HepG2 (cell line): ENCODE measurements around the gene LRBA. TPM values are rescaled to one million over a fixed set of nuclear protein-coding genes. Genes with fewer than 3 reads are reported as not detected.

Source experiments
- ATAC-seq: fragments of 200-7000 bp; cut with Tn5 transposase; 3 replicates; pipeline ENCODE4 v1.9.1; 2020; ENCODE audit warnings: mild to moderate bottlenecking, moderate library complexity
- BruUV-seq: library from RNA; stranded (reverse); fragments of 400-500 nt; replicated peaks from 2 replicates; lab custom pipeline; 2021; lab: Mats Ljungman, UMichigan
- CTCF ChIA-PET: fragments of 300-600 bp; formaldehyde crosslinking; extraction: SDS; loops from one replicate; lab custom pipeline; 2021; ENCODE audit warnings: low total read pairs, inconsistent platforms, low intra/inter-chr PET ratio; lab: Yijun Ruan, JAX
- POLR2A ChIA-PET: fragments of 350-600 bp; sonication (Branson Sonifier 250); formaldehyde crosslinking; loops from one replicate; lab custom pipeline; 2020; ENCODE audit warnings: antibody characterized with exemption, inconsistent platforms; lab: Yijun Ruan, JAX
- DNase-seq: peaks from one replicate; pipeline ENCODE4 v3.0.0-alpha.2; 2015; ENCODE audit warnings: low spot score
- FAIRE-seq: peaks from 3 replicates; lab custom pipeline; 2011; peaks lifted over from hg19 to GRCh38; lab: Jason Lieb, UNC
- H2AFZ ChIP-seq: one replicate; pipeline ENCODE4 v1.6.1; 2011; ENCODE audit warnings: low read length, inconsistent platforms
- H3K27ac ChIP-seq: fragments of 300-600 bp; 3 replicates; pipeline ENCODE4 v1.8.0; 2011; ENCODE audit warnings: mixed run types, mild to moderate bottlenecking, mixed read lengths, low read length, inconsistent platforms; ENCODE audit not compliant: insufficient read depth; ENCODE audit errors: extremely low read length
- H3K27me3 ChIP-seq, 2 experiments: fragments of 200-600 bp in 1 of 2; 2 replicates in 1 of 2; 3 replicates in 1 of 2; pipeline versions ENCODE4 v1.6.0 to v1.8.0; 2011; ENCODE audit warnings: low read length in 2 of 2, mild to moderate bottlenecking in 2 of 2, moderate library complexity in 2 of 2, inconsistent platforms in 1 of 2; ENCODE audit not compliant: insufficient read depth in 2 of 2, control insufficient read depth in 1 of 2
- H3K36me3 ChIP-seq, 2 experiments: fragments of 200-600 bp in 1 of 2; replicated peaks in 1 of 2; 2 replicates in 1 of 2; 3 replicates in 1 of 2; pipeline versions ENCODE4 v1.5.1 to v1.8.0; 2011; ENCODE audit warnings: low read length in 2 of 2, inconsistent platforms in 1 of 2; ENCODE audit not compliant: insufficient read depth in 2 of 2, control insufficient read depth in 1 of 2
- H3K4me1 ChIP-seq: 2 replicates; pipeline ENCODE4 v1.5.1; 2012; ENCODE audit warnings: low read length, inconsistent platforms; ENCODE audit not compliant: insufficient read depth
- H3K4me2 ChIP-seq: 2 replicates; pipeline ENCODE4 v1.6.0; 2011; ENCODE audit warnings: low read depth, low read length, inconsistent platforms
- H3K4me3 ChIP-seq, 3 experiments: fragments of 200-600 bp in 1 of 3; sonication (generic), shearing (Covaris generic) in 1 of 3; replicated peaks in 1 of 3; 2 replicates each; pipeline ENCODE4 v1.5.1; 2011 to 2016; ENCODE audit warnings: low read length in 3 of 3, inconsistent platforms in 2 of 3, low read depth in 2 of 3, mild to moderate bottlenecking in 2 of 3, control low read depth in 1 of 3, mixed read lengths in 1 of 3; ENCODE audit not compliant: insufficient read depth in 1 of 3
- H3K79me2 ChIP-seq: one replicate; pipeline ENCODE4 v1.6.1; 2011; ENCODE audit warnings: low read length, inconsistent platforms; ENCODE audit not compliant: insufficient read depth
- H3K9ac ChIP-seq: 2 replicates; pipeline ENCODE4 v1.6.0; 2011; ENCODE audit warnings: mild to moderate bottlenecking, low read depth, low read length, inconsistent platforms; ENCODE audit not compliant: insufficient read depth
- H3K9me3 ChIP-seq: 2 replicates; pipeline ENCODE4 v1.5.1; 2012; ENCODE audit warnings: mild to moderate bottlenecking, low read length
- H4K20me1 ChIP-seq: 2 replicates; pipeline ENCODE4 v1.6.0; 2011; ENCODE audit warnings: inconsistent platforms, mild to moderate bottlenecking, low read length, moderate library complexity; ENCODE audit not compliant: insufficient read depth
- AGO1 ChIP-seq: fragments of 200-400 bp; formaldehyde crosslinking; IDR thresholded peaks from 2 replicates; pipeline ENCODE4 v1.6.1; 2017; ENCODE audit warnings: mild to moderate bottlenecking, low read depth, low read length, moderate library complexity; ENCODE audit not compliant: poor library complexity, severe bottlenecking
- ARNT ChIP-seq: fragments of 450-650 bp; IDR thresholded peaks from 2 replicates; pipeline ENCODE4 v1.6.1; 2017
- BORCS8-MEF2B ChIP-seq: sonication (generic); formaldehyde crosslinking; IDR thresholded peaks from 2 replicates; pipeline ENCODE4 v1.8.0; 2022; ENCODE audit warnings: mild to moderate bottlenecking, missing genetic modification reagents
- BRCA1 ChIP-seq: sonication (generic); formaldehyde crosslinking; IDR thresholded peaks from 2 replicates; pipeline ENCODE4 v1.4.0; 2020; ENCODE audit warnings: missing genetic modification reagents
- CBX1 ChIP-seq: IDR thresholded peaks from one replicate; pipeline ENCODE4 v1.6.1; 2016; ENCODE audit warnings: antibody characterized with exemption, low read depth
- ESRRA ChIP-seq: sonication (generic); formaldehyde crosslinking; IDR thresholded peaks from 2 replicates; pipeline ENCODE4 v1.5.1; 2020; ENCODE audit warnings: mild to moderate bottlenecking, low read depth, missing genetic modification reagents
- ETV6 ChIP-seq: sonication (generic); formaldehyde crosslinking; conservative IDR thresholded peaks from 2 replicates; pipeline ENCODE4 v1.4.0; 2020; ENCODE audit warnings: missing genetic modification reagents
- JUND ChIP-seq: sonication (generic); formaldehyde crosslinking; IDR thresholded peaks from 2 replicates; pipeline ENCODE4 v1.8.0; 2022; ENCODE audit warnings: mild to moderate bottlenecking, missing genetic modification reagents
- MIER2 ChIP-seq: IDR thresholded peaks from 2 replicates; pipeline ENCODE4 v1.6.1; 2016; ENCODE audit warnings: missing biosample characterization, missing genetic modification reagents
- TBP ChIP-seq: sonication (generic); formaldehyde crosslinking; IDR thresholded peaks from 2 replicates; pipeline ENCODE4 v1.5.0; 2020; ENCODE audit warnings: missing genetic modification reagents
- WGBS: methylation state at CpG from one replicate; pipeline ENCODE4 v1.1.6; 2017; ENCODE audit warnings: low lambda C conversion rate; 5-methylcytosine and 5-hydroxymethylcytosine counted together
- in situ Hi-C: cut with HindIII; loops from 2 replicates; pipeline ENCODE4 v1.10.0; 2017; ENCODE audit warnings: low pct_unique_long_range_greater_than_20kb; ENCODE audit not compliant: extremely low pct_ligation_motif_present
- intact Hi-C: fragments of 100-400 bp; cut with micrococcal nuclease; formaldehyde crosslinking; loops from one replicate; pipeline ENCODE4 v1.10.0; 2022; ENCODE audit not compliant: unreplicated experiment
- polyA plus RNA-seq, 8 experiments: library from polyadenylated mRNA; depleted of rRNA in 3 of 8; stranded (reverse) in 7 of 8; unstranded in 1 of 8; fragments of >200 nt; fragmentation: Illumina TruSeq in 4 of 8; extraction: Trizol in 4 of 8; gene quantifications; 2 replicates each; pipeline versions ENCODE4 v1.2.1 to v1.2.3, GENCODE V29; 2011 to 2016; ENCODE audit warnings: low read depth in 4 of 8, missing spikeins in 1 of 8, mixed read lengths in 1 of 8; ENCODE audit not compliant: insufficient read depth in 1 of 8
- total RNA-seq, 5 experiments: library from RNA; depleted of rRNA; stranded (reverse); fragments of >200 nt; fragmentation: Illumina TruSeq; extraction: Trizol; gene quantifications; 2 replicates each; pipeline ENCODE4 v1.2.3, GENCODE V29; 2016; ENCODE audit warnings: low read depth in 1 of 5
- TF ChIP-seq, protein P1 (sequence below): sonication (generic); formaldehyde crosslinking; IDR thresholded peaks from 2 replicates; pipeline ENCODE4 v1.5.0; 2020; ENCODE audit warnings: missing genetic modification reagents, mild to moderate bottlenecking, borderline replicate concordance
- TF ChIP-seq, protein P2 (sequence below): sonication (generic); formaldehyde crosslinking; IDR thresholded peaks from 2 replicates; pipeline ENCODE4 v1.4.0; 2020; ENCODE audit warnings: missing genetic modification reagents, mild to moderate bottlenecking, borderline replicate concordance
- TF ChIP-seq, protein P3 (sequence below): sonication (generic); formaldehyde crosslinking; IDR thresholded peaks from 2 replicates; pipeline ENCODE4 v1.5.1; 2020; ENCODE audit warnings: missing genetic modification reagents, mild to moderate bottlenecking, borderline replicate concordance
- TF ChIP-seq, protein P4 (sequence below): sonication (generic); formaldehyde crosslinking; IDR thresholded peaks from 2 replicates; pipeline ENCODE4 v1.4.0; 2020; ENCODE audit warnings: mild to moderate bottlenecking, missing genetic modification reagents, borderline replicate concordance

The LRBA gene
- total and polyA plus RNA-seq, 2 of the 13 experiments (the other 11 are each of a cell fraction or from before 2014, with no cell fraction given), result 21.0 to 37.2 TPM

DNA sequence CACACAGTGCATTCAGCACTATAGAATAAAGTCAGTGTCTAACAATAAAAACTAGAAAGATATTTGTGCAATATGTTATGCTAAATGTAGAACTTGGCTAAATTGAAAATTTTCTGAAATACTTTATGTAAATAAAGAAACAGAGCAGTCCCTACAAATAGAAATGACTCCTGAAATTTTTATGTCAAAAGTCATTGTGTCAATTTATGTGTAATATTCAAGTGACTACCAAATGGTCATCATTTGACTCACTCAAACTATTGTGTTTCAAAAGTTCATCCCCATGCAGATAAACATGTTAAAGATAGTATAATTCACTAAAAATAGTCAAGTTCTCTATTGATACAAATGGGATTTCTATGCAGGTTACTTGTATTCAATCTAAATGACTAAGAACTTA lies 17.9 kb downstream of the LRBA start (continued):
- TF ChIP-seq, protein P1, sequence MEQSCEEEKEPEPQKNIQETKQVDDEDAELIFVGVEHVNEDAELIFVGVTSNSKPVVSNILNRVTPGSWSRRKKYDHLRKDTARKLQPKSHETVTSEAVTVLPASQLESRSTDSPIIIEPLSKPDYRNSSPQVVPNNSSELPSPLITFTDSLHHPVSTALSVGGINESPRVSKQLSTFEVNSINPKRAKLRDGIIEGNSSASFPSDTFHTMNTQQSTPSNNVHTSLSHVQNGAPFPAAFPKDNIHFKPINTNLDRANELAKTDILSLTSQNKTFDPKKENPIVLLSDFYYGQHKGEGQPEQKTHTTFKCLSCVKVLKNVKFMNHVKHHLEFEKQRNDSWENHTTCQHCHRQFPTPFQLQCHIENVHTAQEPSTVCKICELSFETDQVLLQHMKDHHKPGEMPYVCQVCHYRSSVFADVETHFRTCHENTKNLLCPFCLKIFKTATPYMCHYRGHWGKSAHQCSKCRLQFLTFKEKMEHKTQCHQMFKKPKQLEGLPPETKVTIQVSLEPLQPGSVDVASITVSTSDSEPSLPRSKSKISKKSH (CRISPR knock-in tag), result no peak
- TF ChIP-seq, protein P2, sequence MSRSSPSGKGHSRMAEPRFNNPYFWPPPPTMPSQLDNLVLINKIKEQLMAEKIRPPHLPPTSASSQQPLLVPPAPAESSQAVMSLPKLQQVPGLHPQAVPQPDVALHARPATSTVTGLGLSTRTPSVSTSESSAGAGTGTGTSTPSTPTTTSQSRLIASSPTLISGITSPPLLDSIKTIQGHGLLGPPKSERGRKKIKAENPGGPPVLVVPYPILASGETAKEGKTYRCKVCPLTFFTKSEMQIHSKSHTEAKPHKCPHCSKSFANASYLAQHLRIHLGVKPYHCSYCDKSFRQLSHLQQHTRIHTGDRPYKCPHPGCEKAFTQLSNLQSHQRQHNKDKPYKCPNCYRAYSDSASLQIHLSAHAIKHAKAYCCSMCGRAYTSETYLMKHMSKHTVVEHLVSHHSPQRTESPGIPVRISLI, result no peak
- no peak for TF ChIP-seq AGO1
- TF ChIP-seq ARNT, result no peak
- TF ChIP-seq MIER2, result no peak
- no peak for TF ChIP-seq ETV6 (CRISPR knock-in tag)
- TF ChIP-seq TBP (CRISPR knock-in tag), result no peak
- TF ChIP-seq, all 625 proteins: peak for 0

DNA sequence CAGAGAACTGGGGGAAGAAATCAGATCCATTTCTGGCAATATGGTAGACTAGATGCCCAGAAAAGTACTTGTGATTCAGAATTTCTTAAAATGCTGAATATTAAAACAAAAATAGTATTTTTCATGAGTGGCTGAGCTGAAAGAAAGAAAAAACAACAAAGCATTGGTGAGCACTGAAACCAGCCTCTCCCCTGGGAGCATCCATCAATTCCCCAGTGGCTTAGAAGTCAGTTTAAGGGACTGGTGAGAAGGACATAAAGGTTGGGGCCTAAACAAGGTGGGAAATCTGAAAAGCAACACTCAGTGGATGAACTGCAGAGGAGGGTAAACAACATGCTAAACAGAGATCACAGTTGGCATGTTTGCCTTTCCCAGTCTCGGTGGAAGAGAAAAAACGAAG lies 20.4 kb downstream of the LRBA start:
- Histone ChIP-seq H3K4me2 (no peak overlapping the region), H3K27me3 (no peaks in the 10 kb centered on the region), H3K9ac (no peak overlapping the region), H3K36me3 (no peaks in the 10 kb centered on the region), H4K20me1 (no peaks in the 10 kb centered on the region; the same call in 1 of the 2 replicates), H3K79me2 (peaks cover 28% of the 10 kb centered on the region), H3K27ac (no peak overlapping the region), H3K4me3 (no peak overlapping the region), H2AFZ (no peak overlapping the region), H3K9me3 (no peaks in the 10 kb centered on the region), H3K4me1 (peaks cover 16% of the 10 kb centered on the region)
- ATAC-seq, result no peak; the same call in 2 of the 3 replicates
- peak; percentile 18 for FAIRE-seq
- BruUV-seq, result no TSS peak
- ChIA-PET CTCF (no interaction called here), POLR2A (no interaction called here)
- 37% methylated on average over 2 of the region's 2 CpGs for WGBS
- in situ Hi-C loops (no loop called here), intact Hi-C loops (no loop called here)
- DNase-seq, result no peak
- TF ChIP-seq BORCS8-MEF2B (CRISPR knock-in tag) (no peak), CBX1 (no peak), JUND (no peak), BRCA1 (CRISPR knock-in tag) (no peak), ESRRA (CRISPR knock-in tag) (no peak)
- TF ChIP-seq, protein P3, sequence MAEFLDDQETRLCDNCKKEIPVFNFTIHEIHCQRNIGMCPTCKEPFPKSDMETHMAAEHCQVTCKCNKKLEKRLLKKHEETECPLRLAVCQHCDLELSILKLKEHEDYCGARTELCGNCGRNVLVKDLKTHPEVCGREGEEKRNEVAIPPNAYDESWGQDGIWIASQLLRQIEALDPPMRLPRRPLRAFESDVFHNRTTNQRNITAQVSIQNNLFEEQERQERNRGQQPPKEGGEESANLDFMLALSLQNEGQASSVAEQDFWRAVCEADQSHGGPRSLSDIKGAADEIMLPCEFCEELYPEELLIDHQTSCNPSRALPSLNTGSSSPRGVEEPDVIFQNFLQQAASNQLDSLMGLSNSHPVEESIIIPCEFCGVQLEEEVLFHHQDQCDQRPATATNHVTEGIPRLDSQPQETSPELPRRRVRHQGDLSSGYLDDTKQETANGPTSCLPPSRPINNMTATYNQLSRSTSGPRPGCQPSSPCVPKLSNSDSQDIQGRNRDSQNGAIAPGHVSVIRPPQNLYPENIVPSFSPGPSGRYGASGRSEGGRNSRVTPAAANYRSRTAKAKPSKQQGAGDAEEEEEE, result no peak
- TF ChIP-seq, protein P4, sequence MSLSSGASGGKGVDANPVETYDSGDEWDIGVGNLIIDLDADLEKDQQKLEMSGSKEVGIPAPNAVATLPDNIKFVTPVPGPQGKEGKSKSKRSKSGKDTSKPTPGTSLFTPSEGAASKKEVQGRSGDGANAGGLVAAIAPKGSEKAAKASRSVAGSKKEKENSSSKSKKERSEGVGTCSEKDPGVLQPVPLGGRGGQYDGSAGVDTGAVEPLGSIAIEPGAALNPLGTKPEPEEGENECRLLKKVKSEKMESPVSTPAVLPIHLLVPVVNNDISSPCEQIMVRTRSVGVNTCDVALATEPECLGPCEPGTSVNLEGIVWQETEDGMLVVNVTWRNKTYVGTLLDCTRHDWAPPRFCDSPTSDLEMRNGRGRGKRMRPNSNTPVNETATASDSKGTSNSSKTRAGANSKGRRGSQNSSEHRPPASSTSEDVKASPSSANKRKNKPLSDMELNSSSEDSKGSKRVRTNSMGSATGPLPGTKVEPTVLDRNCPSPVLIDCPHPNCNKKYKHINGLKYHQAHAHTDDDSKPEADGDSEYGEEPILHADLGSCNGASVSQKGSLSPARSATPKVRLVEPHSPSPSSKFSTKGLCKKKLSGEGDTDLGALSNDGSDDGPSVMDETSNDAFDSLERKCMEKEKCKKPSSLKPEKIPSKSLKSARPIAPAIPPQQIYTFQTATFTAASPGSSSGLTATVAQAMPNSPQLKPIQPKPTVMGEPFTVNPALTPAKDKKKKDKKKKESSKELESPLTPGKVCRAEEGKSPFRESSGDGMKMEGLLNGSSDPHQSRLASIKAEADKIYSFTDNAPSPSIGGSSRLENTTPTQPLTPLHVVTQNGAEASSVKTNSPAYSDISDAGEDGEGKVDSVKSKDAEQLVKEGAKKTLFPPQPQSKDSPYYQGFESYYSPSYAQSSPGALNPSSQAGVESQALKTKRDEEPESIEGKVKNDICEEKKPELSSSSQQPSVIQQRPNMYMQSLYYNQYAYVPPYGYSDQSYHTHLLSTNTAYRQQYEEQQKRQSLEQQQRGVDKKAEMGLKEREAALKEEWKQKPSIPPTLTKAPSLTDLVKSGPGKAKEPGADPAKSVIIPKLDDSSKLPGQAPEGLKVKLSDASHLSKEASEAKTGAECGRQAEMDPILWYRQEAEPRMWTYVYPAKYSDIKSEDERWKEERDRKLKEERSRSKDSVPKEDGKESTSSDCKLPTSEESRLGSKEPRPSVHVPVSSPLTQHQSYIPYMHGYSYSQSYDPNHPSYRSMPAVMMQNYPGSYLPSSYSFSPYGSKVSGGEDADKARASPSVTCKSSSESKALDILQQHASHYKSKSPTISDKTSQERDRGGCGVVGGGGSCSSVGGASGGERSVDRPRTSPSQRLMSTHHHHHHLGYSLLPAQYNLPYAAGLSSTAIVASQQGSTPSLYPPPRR, result no peak
